Measurements from ENCODE around the gene NLRP12. TPM values are rescaled to one million over a fixed set of nuclear protein-coding genes. Genes with fewer than 3 reads are reported as not detected.

The NLRP12 gene
- total and polyA plus RNA-seq, 12 donors, result 0.10 to 0.78 (median 0.21) TPM; not detected in 3

- Histone ChIP-seq H3K27me3 (no peaks in the 10 kb centered on the region), H3K9me3 (replicated peaks in 1 of 3) (no peaks in the 10 kb centered on the region), H3K4me1 (replicated peaks in 1 of 2) (no peaks in the 10 kb centered on the region), H3K27ac (no peak overlapping the region), H3K4me3 (no peak overlapping the region), H3K36me3 (replicated peaks in 1 of 2) (no peaks in the 10 kb centered on the region)
- WGBS, 4 donors, result 76 to 89% (median 83%) methylated on average over 13 of the region's 13 CpGs
- intact Hi-C loops (cut with DNase I), result no loop called here
- TF ChIP-seq POLR2A (IDR thresholded peaks at IDR 0.05), result no peak
- TF ChIP-seq CTCF (IDR thresholded peaks at IDR 0.05), result no peak
- no peak for DNase-seq
Observed at GRCh38 chr19:53818756-53819155, 5.4 kb downstream of the NLRP12 start.

DNA sequence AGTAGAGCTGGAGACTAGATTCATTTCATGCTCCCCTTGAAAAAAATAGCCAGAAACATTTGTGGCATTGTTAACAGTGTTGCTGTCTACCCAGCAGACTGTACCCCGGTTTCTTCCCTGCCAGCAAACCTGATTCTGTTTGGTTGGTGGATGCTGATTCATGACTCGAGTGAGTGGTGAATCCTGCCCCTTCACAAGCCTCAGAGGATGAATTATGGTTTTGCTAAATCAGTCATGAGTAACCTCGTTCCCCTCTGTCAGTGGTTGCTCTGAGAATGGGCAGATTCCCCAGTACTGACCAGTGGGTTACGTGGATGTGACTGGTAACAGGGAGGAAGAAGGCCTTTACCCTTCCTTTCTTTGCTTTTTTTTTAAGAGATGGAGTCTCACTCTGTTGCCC lies 10.1 kb downstream of the NLRP12 start:
- no peak overlapping the region for H3K27ac ChIP-seq
- no peaks in the 10 kb centered on the region for H3K27me3 ChIP-seq
- WGBS, 4 donors, result 52 to 62% (median 59%) methylated on average over 2 to 4 of the region's 4 CpGs
- TF ChIP-seq POLR2A (IDR thresholded peaks at IDR 0.05) (no peak), CTCF (IDR thresholded peaks at IDR 0.05) (no peak)
- no peak overlapping the region for H3K4me3 ChIP-seq
- no peak for DNase-seq
- intact Hi-C loops (cut with DNase I), result no loop called here
- H3K36me3 ChIP-seq (replicated peaks in 1 of 2), result no peaks in the 10 kb centered on the region
- H3K4me1 ChIP-seq (replicated peaks in 1 of 2), result no peaks in the 10 kb centered on the region
- no peaks in the 10 kb centered on the region for H3K9me3 ChIP-seq (replicated peaks in 1 of 3)

DNA sequence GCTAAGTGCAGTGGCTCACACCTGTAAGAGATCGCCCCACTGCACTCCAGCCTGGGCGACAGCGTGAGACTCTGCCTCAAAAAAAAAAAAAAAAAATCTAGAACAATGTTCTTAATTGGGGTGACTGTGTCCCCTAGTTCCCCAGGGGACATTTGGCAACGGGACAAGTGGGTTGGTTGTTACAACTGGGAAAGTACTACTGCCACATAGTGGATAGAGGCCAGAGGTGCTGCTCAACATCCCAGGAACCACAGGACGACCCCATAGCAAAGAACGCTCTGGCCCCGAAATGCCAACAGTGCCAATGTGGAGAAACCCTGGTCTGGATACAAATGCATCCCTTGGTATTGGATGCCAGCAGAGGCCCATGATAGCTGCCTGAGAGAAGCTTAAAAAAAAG lies 11.8 kb downstream of the NLRP12 start:
- H3K9me3 ChIP-seq (replicated peaks in 1 of 3), result no peaks in the 10 kb centered on the region
- no peak for DNase-seq
- no peaks in the 10 kb centered on the region for H3K27me3 ChIP-seq
- no peak for TF ChIP-seq POLR2A (IDR thresholded peaks at IDR 0.05)
- TF ChIP-seq CTCF (IDR thresholded peaks at IDR 0.05), result no peak
- 40 to 57% (median 51%) methylated on average over 7 of the region's 7 CpGs for whole genome bisulfite sequencing, 4 donors
- intact Hi-C loops (cut with DNase I), result no loop called here
- H3K36me3 ChIP-seq (replicated peaks in 1 of 2), result no peaks in the 10 kb centered on the region
- no peaks in the 10 kb centered on the region for H3K4me1 ChIP-seq (replicated peaks in 1 of 2)
- no peak overlapping the region for H3K27ac ChIP-seq
- H3K4me3 ChIP-seq, result no peak overlapping the region

DNA sequence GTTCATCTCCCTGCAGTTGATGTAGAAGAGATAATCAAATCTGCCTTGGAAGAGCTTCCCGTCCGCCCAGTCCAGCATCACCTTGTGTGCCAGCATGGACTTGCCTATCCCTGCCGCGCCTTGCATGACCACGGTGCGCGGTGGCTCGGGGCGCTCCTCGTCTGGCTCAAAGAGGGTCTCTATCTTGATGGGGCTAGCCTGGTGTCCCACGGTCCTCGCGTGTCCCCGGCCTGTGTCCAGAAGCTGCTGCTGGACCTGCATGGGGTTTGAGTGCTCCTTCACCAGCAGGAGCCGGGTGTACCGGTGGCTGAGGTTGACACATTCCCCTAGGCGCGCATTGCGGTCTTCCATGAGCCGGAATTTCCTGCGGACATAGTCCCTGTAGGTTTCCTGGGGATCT lies 13.2 kb downstream of the NLRP12 start:
- no peaks in the 10 kb centered on the region for H3K4me1 ChIP-seq (replicated peaks in 1 of 2)
- H3K27me3 ChIP-seq, result no peaks in the 10 kb centered on the region
- DNase-seq, result no peak
- intact Hi-C loops (cut with DNase I), result no loop called here
- no peaks in the 10 kb centered on the region for H3K36me3 ChIP-seq (replicated peaks in 1 of 2)
- no peak overlapping the region for H3K27ac ChIP-seq
- no peaks in the 10 kb centered on the region for H3K9me3 ChIP-seq (replicated peaks in 1 of 3)
- H3K4me3 ChIP-seq, result no peak overlapping the region
- TF ChIP-seq CTCF (IDR thresholded peaks at IDR 0.05), result no peak
- no peak for TF ChIP-seq POLR2A (IDR thresholded peaks at IDR 0.05)
- 90 to 93% (median 91%) methylated on average over 9 to 21 of the region's 21 CpGs for WGBS, 4 donors

Measured in adrenal gland (tissue), 12 donors.